ENCODE data around the gene MADD.

MADD gene

GRCh38 chr11:47274495-47275235, 4.7 kb downstream of the MADD start:
- Histone ChIP-seq H3K27me3 (ENCODE audit: low read depth, low read length) (no peaks in the 10 kb centered on the region), H3K9me3 (ENCODE audit: insufficient read depth, low read length) (no peaks in the 10 kb centered on the region), H3K27ac (ENCODE audit: low read length) (no peak overlapping the region), H4K20me1 (ENCODE audit: insufficient read depth, low read length) (peaks cover 24% of the 10 kb centered on the region), H3K4me3 (ENCODE audit: low read length) (no peak overlapping the region), H3K4me2 (ENCODE audit: low read length) (no peak overlapping the region), H3K36me3 (replicated peaks; ENCODE audit: low read depth, low read length) (peaks cover 37% of the 10 kb centered on the region), H3K79me2 (ENCODE audit: low read length) (peaks cover 38% of the 10 kb centered on the region), H3K4me1 (ENCODE audit: low read length) (peaks cover 15% of the 10 kb centered on the region), H2AFZ (ENCODE audit: low read depth, low read length) (no peak overlapping the region), H3K9ac (ENCODE audit: low read length) (no peak overlapping the region)
- TF ChIP-seq CTCF (IDR thresholded peaks at IDR 0.05; ENCODE audit: low read depth, low read length): no peak

- H3K4me1 ChIP-seq (ENCODE audit: low read length): peaks cover 5% of the 10 kb centered on the region
- no peaks in the 10 kb centered on the region for H3K9me3 ChIP-seq (ENCODE audit: insufficient read depth, low read length)
- H3K4me3 ChIP-seq (ENCODE audit: low read length): no peak overlapping the region
- H4K20me1 ChIP-seq (ENCODE audit: insufficient read depth, low read length): peaks cover 12% of the 10 kb centered on the region
- H3K79me2 ChIP-seq (ENCODE audit: low read length): peaks cover 23% of the 10 kb centered on the region
- H3K27ac ChIP-seq (ENCODE audit: low read length): no peak overlapping the region
- H3K9ac ChIP-seq (ENCODE audit: low read length): no peak overlapping the region
- H3K27me3 ChIP-seq (ENCODE audit: low read depth, low read length): no peaks in the 10 kb centered on the region
- H3K4me2 ChIP-seq (ENCODE audit: low read length): no peak overlapping the region
- TF ChIP-seq CTCF (IDR thresholded peaks at IDR 0.05; ENCODE audit: low read depth, low read length) (no peak), EZH2phosphoT487 (IDR thresholded peaks at IDR 0.05; ENCODE audit: low read depth) (no peak)
- H2AFZ ChIP-seq (ENCODE audit: low read depth, low read length): no peak overlapping the region
- peaks cover 46% of the 10 kb centered on the region for H3K36me3 ChIP-seq (replicated peaks; ENCODE audit: low read depth, low read length)
These were observed 7.0 kb downstream of the MADD start for GRCh38 chr11:47276923-47277322.

GRCh38 chr11:47278058-47278457, 8.1 kb downstream of the MADD start:
- Histone ChIP-seq H3K9me3 (ENCODE audit: insufficient read depth, low read length) (no peaks in the 10 kb centered on the region), H3K36me3 (replicated peaks; ENCODE audit: low read depth, low read length) (peaks cover 54% of the 10 kb centered on the region), H3K4me1 (ENCODE audit: low read length) (no peaks in the 10 kb centered on the region), H3K4me3 (ENCODE audit: low read length) (no peak overlapping the region), H2AFZ (ENCODE audit: low read depth, low read length) (no peak overlapping the region), H3K27ac (ENCODE audit: low read length) (no peak overlapping the region), H3K27me3 (ENCODE audit: low read depth, low read length) (no peaks in the 10 kb centered on the region), H3K9ac (ENCODE audit: low read length) (no peak overlapping the region), H3K4me2 (ENCODE audit: low read length) (no peak overlapping the region), H3K79me2 (ENCODE audit: low read length) (peaks cover 11% of the 10 kb centered on the region), H4K20me1 (ENCODE audit: insufficient read depth, low read length) (peaks cover under 1% of the 10 kb centered on the region)
- no peak for TF ChIP-seq CTCF (IDR thresholded peaks at IDR 0.05; ENCODE audit: low read depth, low read length)
- TF ChIP-seq EZH2phosphoT487 (IDR thresholded peaks at IDR 0.05; ENCODE audit: low read depth): no peak

GRCh38 chr11:47278769-47279168, 8.8 kb downstream of the MADD start:
- Histone ChIP-seq H4K20me1 (ENCODE audit: insufficient read depth, low read length) (no peaks in the 10 kb centered on the region), H3K4me1 (ENCODE audit: low read length) (no peaks in the 10 kb centered on the region), H2AFZ (ENCODE audit: low read depth, low read length) (no peak overlapping the region), H3K36me3 (replicated peaks; ENCODE audit: low read depth, low read length) (peaks cover 54% of the 10 kb centered on the region), H3K79me2 (ENCODE audit: low read length) (peaks cover 6% of the 10 kb centered on the region), H3K27ac (ENCODE audit: low read length) (no peak overlapping the region), H3K27me3 (ENCODE audit: low read depth, low read length) (no peaks in the 10 kb centered on the region), H3K4me3 (ENCODE audit: low read length) (no peak overlapping the region), H3K9me3 (ENCODE audit: insufficient read depth, low read length) (no peaks in the 10 kb centered on the region), H3K9ac (ENCODE audit: low read length) (no peak overlapping the region), H3K4me2 (ENCODE audit: low read length) (no peak overlapping the region)
- no peak for TF ChIP-seq EZH2phosphoT487 (IDR thresholded peaks at IDR 0.05; ENCODE audit: low read depth)
- no peak for TF ChIP-seq CTCF (IDR thresholded peaks at IDR 0.05; ENCODE audit: low read depth, low read length)

Data from OCI-LY3 (cell line).